ENCODE data around the gene AFF2.

DNA sequence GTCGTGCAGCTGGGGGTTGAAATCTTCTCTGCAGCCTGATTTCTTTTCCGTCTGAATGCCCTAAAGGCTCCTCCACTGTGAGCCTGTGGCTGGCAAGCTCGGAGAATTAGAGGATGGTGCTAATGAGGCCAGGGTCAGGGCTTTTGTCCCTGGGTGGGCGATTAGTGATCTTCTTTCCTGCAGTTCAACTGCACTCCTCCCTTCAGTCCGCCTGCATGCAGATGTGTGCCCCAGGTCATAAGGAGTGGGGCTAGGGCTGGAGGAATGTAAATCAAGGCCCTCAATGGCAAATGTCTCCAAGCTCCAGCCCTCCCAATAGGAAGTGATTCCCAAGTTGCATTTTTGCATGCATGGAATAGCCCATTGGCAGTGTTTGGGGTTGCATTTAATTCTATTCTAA is 405.0 kb downstream of the AFF2 start:
- TF ChIP-seq, protein P1, sequence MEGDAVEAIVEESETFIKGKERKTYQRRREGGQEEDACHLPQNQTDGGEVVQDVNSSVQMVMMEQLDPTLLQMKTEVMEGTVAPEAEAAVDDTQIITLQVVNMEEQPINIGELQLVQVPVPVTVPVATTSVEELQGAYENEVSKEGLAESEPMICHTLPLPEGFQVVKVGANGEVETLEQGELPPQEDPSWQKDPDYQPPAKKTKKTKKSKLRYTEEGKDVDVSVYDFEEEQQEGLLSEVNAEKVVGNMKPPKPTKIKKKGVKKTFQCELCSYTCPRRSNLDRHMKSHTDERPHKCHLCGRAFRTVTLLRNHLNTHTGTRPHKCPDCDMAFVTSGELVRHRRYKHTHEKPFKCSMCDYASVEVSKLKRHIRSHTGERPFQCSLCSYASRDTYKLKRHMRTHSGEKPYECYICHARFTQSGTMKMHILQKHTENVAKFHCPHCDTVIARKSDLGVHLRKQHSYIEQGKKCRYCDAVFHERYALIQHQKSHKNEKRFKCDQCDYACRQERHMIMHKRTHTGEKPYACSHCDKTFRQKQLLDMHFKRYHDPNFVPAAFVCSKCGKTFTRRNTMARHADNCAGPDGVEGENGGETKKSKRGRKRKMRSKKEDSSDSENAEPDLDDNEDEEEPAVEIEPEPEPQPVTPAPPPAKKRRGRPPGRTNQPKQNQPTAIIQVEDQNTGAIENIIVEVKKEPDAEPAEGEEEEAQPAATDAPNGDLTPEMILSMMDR (IDR thresholded peaks at IDR 0.05 in 4 of 5, conservative IDR thresholded peaks at IDR 0.05 in 1 of 5) = no peak
- no peak for TF ChIP-seq POLR2A (IDR thresholded peaks at IDR 0.05)
